ENCODE data around the gene KMT5B.
"Not testable (repeated sequence)": the region's sequence is repeated elsewhere in the genome, so short reads cannot be mapped to it uniquely, and the experiment has no call there.

The KMT5B gene

GRCh38 chr11:68213135-68213515 lies at the start of gene KMT5B:
Gene KMT5B (minus strand): TSS chr11:68213296. CDS start chr11:68190076, 23,220 bp downstream.
- peaks cover 56% of the 10 kb centered on the region for H3K4me1 Mint-ChIP-seq

GRCh38 chr11:68262544-68262827 lies 49.4 kb upstream of the KMT5B start:
- H3K9me3 Mint-ChIP-seq = no peaks in the 10 kb centered on the region
- peaks cover 9% of the 10 kb centered on the region for H3K36me3 Mint-ChIP-seq
- H3K27ac Mint-ChIP-seq = no peak overlapping the region
- H3K27me3 Mint-ChIP-seq = no peaks in the 10 kb centered on the region
- H3K4me3 Mint-ChIP-seq = no peak overlapping the region
- H3K4me1 Mint-ChIP-seq = peaks cover 2% of the 10 kb centered on the region

More at GRCh38 chr11:68213135-68213515, at the start of gene KMT5B:
- no peaks in the 10 kb centered on the region for H3K9me3 Mint-ChIP-seq
- peak within 1 kb of the TSS; percentile 99 for H3K27ac Mint-ChIP-seq
- H3K27me3 Mint-ChIP-seq = no peaks in the 10 kb centered on the region
- H3K36me3 Mint-ChIP-seq = no peaks in the 10 kb centered on the region
- H3K4me3 Mint-ChIP-seq = peak within 1 kb of the TSS; percentile 96

- no peaks in the 10 kb centered on the region for H3K9me3 Mint-ChIP-seq
- H3K27me3 Mint-ChIP-seq = no peaks in the 10 kb centered on the region
- H3K4me3 Mint-ChIP-seq = no peak overlapping the region
- no peak overlapping the region for H3K27ac Mint-ChIP-seq
- H3K4me1 Mint-ChIP-seq = peaks cover 4% of the 10 kb centered on the region
- H3K36me3 Mint-ChIP-seq = peaks cover 9% of the 10 kb centered on the region
These were observed 48.9 kb upstream of the KMT5B start for GRCh38 chr11:68261749-68262543.

- Mint-ChIP-seq H3K27ac (no peak overlapping the region), H3K9me3 (no peaks in the 10 kb centered on the region), H3K27me3 (no peaks in the 10 kb centered on the region), H3K36me3 (peaks cover 9% of the 10 kb centered on the region), H3K4me1 (peaks cover 4% of the 10 kb centered on the region), H3K4me3 (no peak overlapping the region)
These were observed 47.9 kb upstream of the KMT5B start for GRCh38 chr11:68261006-68261405.

- Mint-ChIP-seq H3K36me3 (peaks cover 9% of the 10 kb centered on the region), H3K4me3 (no peak overlapping the region), H3K4me1 (peaks cover 4% of the 10 kb centered on the region), H3K27me3 (no peaks in the 10 kb centered on the region), H3K27ac (no peak overlapping the region), H3K9me3 (no peaks in the 10 kb centered on the region)
These were observed 47.4 kb upstream of the KMT5B start for GRCh38 chr11:68260484-68260883.

GRCh38 chr11:68259122-68259959 lies 46.2 kb upstream of the KMT5B start:
- Mint-ChIP-seq H3K36me3 (peaks cover 5% of the 10 kb centered on the region), H3K27ac (peak overlapping the region; percentile 33), H3K4me3 (no peak overlapping the region), H3K4me1 (peaks cover 4% of the 10 kb centered on the region), H3K9me3 (no peaks in the 10 kb centered on the region), H3K27me3 (no peaks in the 10 kb centered on the region)

GRCh38 chr11:68258363-68258765 lies 45.3 kb upstream of the KMT5B start:
- H3K9me3 Mint-ChIP-seq = no peaks in the 10 kb centered on the region
- H3K27me3 Mint-ChIP-seq = no peaks in the 10 kb centered on the region
- peaks cover 5% of the 10 kb centered on the region for H3K36me3 Mint-ChIP-seq
- no peak overlapping the region for H3K4me3 Mint-ChIP-seq
- H3K27ac Mint-ChIP-seq = no peak overlapping the region
- H3K4me1 Mint-ChIP-seq = peaks cover 4% of the 10 kb centered on the region

GRCh38 chr11:68257477-68258362 lies 44.6 kb upstream of the KMT5B start:
- H3K27me3 Mint-ChIP-seq = no peaks in the 10 kb centered on the region
- no peak overlapping the region for H3K27ac Mint-ChIP-seq
- H3K4me1 Mint-ChIP-seq = peaks cover 4% of the 10 kb centered on the region
- H3K9me3 Mint-ChIP-seq = no peaks in the 10 kb centered on the region
- H3K36me3 Mint-ChIP-seq = peaks cover 5% of the 10 kb centered on the region
- no peak overlapping the region for H3K4me3 Mint-ChIP-seq

- H3K4me3 Mint-ChIP-seq = no peak overlapping the region
- H3K27me3 Mint-ChIP-seq = no peaks in the 10 kb centered on the region
- H3K9me3 Mint-ChIP-seq = no peaks in the 10 kb centered on the region
- H3K36me3 Mint-ChIP-seq = peaks cover 2% of the 10 kb centered on the region
- H3K4me1 Mint-ChIP-seq = peaks cover 4% of the 10 kb centered on the region
- peak overlapping the region; percentile 36 for H3K27ac Mint-ChIP-seq
These were observed 43.2 kb upstream of the KMT5B start for GRCh38 chr11:68256331-68256741.

- Mint-ChIP-seq H3K27me3 (no peaks in the 10 kb centered on the region), H3K4me3 (no peak overlapping the region), H3K36me3 (peaks cover 2% of the 10 kb centered on the region), H3K4me1 (peaks cover 4% of the 10 kb centered on the region), H3K9me3 (no peaks in the 10 kb centered on the region), H3K27ac (no peak overlapping the region)
These were observed 42.4 kb upstream of the KMT5B start for GRCh38 chr11:68255526-68255925.

GRCh38 chr11:68254421-68254820 lies 41.3 kb upstream of the KMT5B start:
- H3K27ac Mint-ChIP-seq = peak overlapping the region; percentile 17
- H3K36me3 Mint-ChIP-seq = peaks cover 4% of the 10 kb centered on the region
- H3K9me3 Mint-ChIP-seq = peaks cover 8% of the 10 kb centered on the region
- H3K4me3 Mint-ChIP-seq = no peak overlapping the region
- H3K4me1 Mint-ChIP-seq = peaks cover 4% of the 10 kb centered on the region
- H3K27me3 Mint-ChIP-seq = no peaks in the 10 kb centered on the region

GRCh38 chr11:68251765-68252164 lies 38.7 kb upstream of the KMT5B start:
- Mint-ChIP-seq H3K27ac (no peak overlapping the region), H3K4me3 (no peak overlapping the region), H3K27me3 (no peaks in the 10 kb centered on the region), H3K9me3 (peaks cover 10% of the 10 kb centered on the region), H3K36me3 (peaks cover 6% of the 10 kb centered on the region), H3K4me1 (no peaks in the 10 kb centered on the region)

GRCh38 chr11:68244912-68245311 lies 31.8 kb upstream of the KMT5B start:
- not testable (repeated sequence) for H3K36me3 Mint-ChIP-seq, H3K27ac Mint-ChIP-seq, H3K4me1 Mint-ChIP-seq, H3K27me3 Mint-ChIP-seq, H3K4me3 Mint-ChIP-seq
- H3K9me3 Mint-ChIP-seq = peaks cover 12% of the 10 kb centered on the region

GRCh38 chr11:68243847-68244246 lies 30.8 kb upstream of the KMT5B start:
- not testable (repeated sequence) for H3K36me3 Mint-ChIP-seq, H3K9me3 Mint-ChIP-seq, H3K27ac Mint-ChIP-seq, H3K4me3 Mint-ChIP-seq, H3K27me3 Mint-ChIP-seq, H3K4me1 Mint-ChIP-seq

- H3K9me3 Mint-ChIP-seq = peaks cover 6% of the 10 kb centered on the region
- no peak overlapping the region for H3K27ac Mint-ChIP-seq
- peaks cover 2% of the 10 kb centered on the region for H3K27me3 Mint-ChIP-seq
- peaks cover 3% of the 10 kb centered on the region for H3K36me3 Mint-ChIP-seq
- no peaks in the 10 kb centered on the region for H3K4me1 Mint-ChIP-seq
- no peak overlapping the region for H3K4me3 Mint-ChIP-seq
These were observed 29.5 kb upstream of the KMT5B start for GRCh38 chr11:68242616-68243015.
